Stomach (tissue), 19 donors: Measurements from ENCODE around the gene FRZB. TPM values are rescaled to one million over a fixed set of nuclear protein-coding genes. Genes with fewer than 3 reads are reported as not detected.
A peak's percentile ranks its signal among the peaks of the same experiment; 100 is the strongest.

ENCODE experiments used
- DNase-seq, 2 donors: peaks; one replicate each; pipeline versions ENCODE4 v3.0.0 to v3.0.0-alpha.2; 2013 to 2019
- H3K27ac ChIP-seq, 5 donors: fragments of 200-600 bp in 4 of 5; sonication (generic) in 4 of 5; one replicate each; pipeline ENCODE4 v1.5.1; 2013 to 2019; ENCODE audit warnings: mild to moderate bottlenecking in 1 of 5, moderate library complexity in 1 of 5
- H3K27me3 ChIP-seq, 3 donors: fragments of 200-600 bp; sonication (generic); one replicate each; pipeline ENCODE4 v1.5.1; 2017 to 2019; ENCODE audit warnings: mixed run types in 1 of 3
- H3K36me3 ChIP-seq, 4 donors: fragments of 200-600 bp; sonication (generic); 1 replicate in 3 of 4; 2 replicates in 1 of 4; pipeline ENCODE4 v1.5.1; 2016 to 2019
- H3K4me1 ChIP-seq, 4 donors: fragments of 200-600 bp; sonication (generic); one replicate each; pipeline ENCODE4 v1.5.1; 2016 to 2019
- H3K4me3 ChIP-seq, 4 donors: fragments of 200-600 bp; sonication (generic) in 3 of 4; one replicate each; pipeline ENCODE4 v1.5.1; 2016 to 2019; ENCODE audit warnings: mild to moderate bottlenecking in 1 of 4
- H3K9me3 ChIP-seq, 4 donors: fragments of 200-600 bp; sonication (generic); one replicate each; pipeline ENCODE4 v1.5.1; 2016 to 2019
- CTCF ChIP-seq, 7 experiments: fragments of 450-650 bp in 4 of 7; fragments of 200-600 bp in 3 of 7; sonication (generic) in 3 of 7; IDR thresholded peaks; one replicate each; pipeline ENCODE4 v1.5.1; 2016 to 2019; ENCODE audit warnings: antibody characterized with exemption in 7 of 7, control low read depth in 2 of 7, mild to moderate bottlenecking in 1 of 7
- EP300 ChIP-seq: sonication (generic); formaldehyde crosslinking; IDR thresholded peaks from one replicate; pipeline ENCODE4 v1.6.1; 2017; ENCODE audit warnings: antibody characterized with exemption
- POLR2A ChIP-seq, 4 donors: fragments of 450-650 bp; IDR thresholded peaks; one replicate each; pipeline ENCODE4 v1.6.1; 2016; ENCODE audit warnings: antibody characterized with exemption in 4 of 4, control low read depth in 2 of 4, mild to moderate bottlenecking in 1 of 4, moderate library complexity in 1 of 4
- POLR2AphosphoS5 ChIP-seq, 3 donors: sonication (generic); formaldehyde crosslinking; IDR thresholded peaks; one replicate each; pipeline ENCODE4 v1.6.1; 2016; ENCODE audit warnings: antibody characterized with exemption in 3 of 3
- WGBS, 5 donors: extraction: QIAGEN DNeasy Blood & Tissue Kit in 3 of 5; methylation state at CpG; one replicate each; pipeline versions ENCODE4 v1.1.5 to v1.1.7; 2013 to 2018; 5-methylcytosine and 5-hydroxymethylcytosine counted together
- intact Hi-C: fragments of 100-400 bp; cut with DNase I; formaldehyde crosslinking; loops from one replicate; pipeline ENCODE4 v1.15.1; 2023; ENCODE audit warnings: low total_unique reads
- long read RNA-seq, 10 donors: transcript quantifications; one replicate each; lab custom pipeline, GENCODE V29; 2026
- polyA plus RNA-seq, 3 donors: library from polyadenylated mRNA; stranded (reverse); fragments of 200-250 nt; gene quantifications; one replicate each; pipeline ENCODE4 v1.2.3, GENCODE V29; 2013
- total RNA-seq, 5 donors: library from RNA; depleted of rRNA; stranded (reverse); fragments of >200 nt; gene quantifications; one replicate each; pipeline versions ENCODE4 v1.1.0 to v1.2.3, GENCODE V29; 2014 to 2016
- donor health status: healthy with polysubstance abuse.
- donor health status: Bipolar disorder and iron deficiency.
- donor health status: healthy.

The FRZB gene
- total RNA-seq (10 to 100 TPM in 3 of 5 donors, 1 to 10 TPM in 2; 5.8 to 85.3 (median 13.6) TPM), polyA plus RNA-seq (1 to 10 TPM in 1 of 3 donors, under 1 TPM in 2; 0.76 to 5.0 (median 0.87) TPM)
- long read RNA-seq, donor 1, transcript FRZB-201 (6 exons, 3,162 nt): major isoform, 15 of 15 reads
- long read RNA-seq, donor 1, partial matches to known transcripts: 0 of 15 reads
- long read RNA-seq, donor 1, other reads (novel, unspliced or antisense): 0 of 15 reads
- long read RNA-seq, donor 2, transcript FRZB-201 (6 exons, 3,162 nt): major isoform, 15 of 15 reads
- long read RNA-seq, donor 2, partial matches to known transcripts: 0 of 15 reads
- long read RNA-seq, donor 2, other reads (novel, unspliced or antisense): 0 of 15 reads
- long read RNA-seq, donor 3, transcript FRZB-201 (6 exons, 3,162 nt): major isoform, 14 of 21 reads
- long read RNA-seq, donor 3, partial matches to known transcripts: 7 of 21 reads
- long read RNA-seq, donor 3, other reads (novel, unspliced or antisense): 0 of 21 reads
- long read RNA-seq, donor 4, partial matches to known transcripts: 0 of 1 reads
- long read RNA-seq, donor 4, other reads (novel, unspliced or antisense): 0 of 1 reads
- long read RNA-seq, donor 5, transcript FRZB-201 (6 exons, 3,162 nt): major isoform, 25 of 35 reads
- long read RNA-seq, donor 5, partial matches to known transcripts: 10 of 35 reads
- long read RNA-seq, donor 5, other reads (novel, unspliced or antisense): 0 of 35 reads
- long read RNA-seq, donor 6: 0 reads
- long read RNA-seq, donor 7, transcript FRZB-201 (6 exons, 3,162 nt): major isoform, 18 of 31 reads
- long read RNA-seq, donor 7, partial matches to known transcripts: 13 of 31 reads
- long read RNA-seq, donor 7, other reads (novel, unspliced or antisense): 0 of 31 reads
- long read RNA-seq, donor 8, transcript FRZB-201 (6 exons, 3,162 nt): major isoform, 14 of 14 reads
- long read RNA-seq, donor 8, partial matches to known transcripts: 0 of 14 reads
- long read RNA-seq, donor 8, other reads (novel, unspliced or antisense): 0 of 14 reads
- long read RNA-seq, donor 9, transcript FRZB-201 (6 exons, 3,162 nt): major isoform, 15 of 70 reads
- long read RNA-seq, donor 9, partial matches to known transcripts: 55 of 70 reads
- long read RNA-seq, donor 9, other reads (novel, unspliced or antisense): 0 of 70 reads
- long read RNA-seq, donor 10, transcript FRZB-201 (6 exons, 3,162 nt): major isoform, 8 of 13 reads
- long read RNA-seq, donor 10, partial matches to known transcripts: 5 of 13 reads
- long read RNA-seq, donor 10, other reads (novel, unspliced or antisense): 0 of 13 reads

GRCh38 chr2:182866461-182867406 is at the start of gene FRZB:
FRZB (minus strand) TSS chr2:182866637; CDS start chr2:182866552, 85 bp downstream.
- no peaks in the 10 kb centered on the region for H3K36me3 ChIP-seq
- 1 to 8% (median 4%) methylated on average over 38 to 57 of the region's 57 CpGs for WGBS, 5 donors
- peaks cover 4 to 49% (median 27%) of the 10 kb centered on the region in 4 donors for H3K4me1 ChIP-seq
- peak within 1 kb of the TSS in 4 of 5 donors; percentile 59 to 72 (median 72) for H3K27ac ChIP-seq
- H3K27me3 ChIP-seq: peaks cover 0 to 16% (median 12%) of the 10 kb centered on the region in 3 donors
- intact Hi-C loops: no loop called here
- TF ChIP-seq EP300: no peak
- peak in 2 of 3 donors; percentile 33 to 36 for TF ChIP-seq POLR2AphosphoS5 (IDR thresholded peaks at IDR 0.05)
- peak within 1 kb of the TSS; percentile 47 to 54 (median 50) for H3K4me3 ChIP-seq
- H3K9me3 ChIP-seq: no peaks in the 10 kb centered on the region
- peak; percentile 38 to 91 for DNase-seq

GRCh38 chr2:182915369-182916326 is 49.2 kb upstream of the FRZB start:
- no peaks in the 10 kb centered on the region for H3K27me3 ChIP-seq
- H3K4me3 ChIP-seq: no peak overlapping the region
- no peaks in the 10 kb centered on the region for H3K9me3 ChIP-seq
- TF ChIP-seq POLR2AphosphoS5 (IDR thresholded peaks at IDR 0.05) (no peak), EP300 (no peak), POLR2A (IDR thresholded peaks at IDR 0.05) (no peak), CTCF (IDR thresholded peaks at IDR 0.05) (no peak)
- H3K4me1 ChIP-seq: peaks cover 0 to 15% (median 6%) of the 10 kb centered on the region in 4 donors
- peaks cover 0 to 68% (median 56%) of the 10 kb centered on the region in 4 donors for H3K36me3 ChIP-seq
- no peak overlapping the region for H3K27ac ChIP-seq
- DNase-seq: no peak
- WGBS, 5 donors: 82 to 95% (median 89%) methylated on average over 5 to 6 of the region's 6 CpGs
- intact Hi-C loops: no loop called here

GRCh38 chr2:182914852-182915251 is 48.4 kb upstream of the FRZB start:
- intact Hi-C loops: no loop called here
- H3K27me3 ChIP-seq: no peaks in the 10 kb centered on the region
- no peak overlapping the region for H3K27ac ChIP-seq
- no peak for TF ChIP-seq POLR2A (IDR thresholded peaks at IDR 0.05)
- no peak for TF ChIP-seq CTCF (IDR thresholded peaks at IDR 0.05)
- TF ChIP-seq POLR2AphosphoS5 (IDR thresholded peaks at IDR 0.05): no peak
- TF ChIP-seq EP300: no peak
- H3K36me3 ChIP-seq: peaks cover 0 to 68% (median 57%) of the 10 kb centered on the region in 4 donors
- H3K9me3 ChIP-seq: no peaks in the 10 kb centered on the region
- 79 to 93% (median 83%) methylated on average over 1 of the region's 1 CpG for WGBS, 5 donors
- no peak for DNase-seq
- no peak overlapping the region for H3K4me3 ChIP-seq
- peaks cover 0 to 15% (median 6%) of the 10 kb centered on the region in 4 donors for H3K4me1 ChIP-seq
